Dermis blood vessel endothelial cell (primary cell): ENCODE data around the gene MBTPS1. TPM values are rescaled to one million over a fixed set of nuclear protein-coding genes. Genes with fewer than 3 reads are reported as not detected.
"Not testable (repeated sequence)": the region's sequence is repeated elsewhere in the genome, so short reads cannot be mapped to it uniquely, and the experiment has no call there.

Experiments
- DNase-seq: peaks from one replicate; pipeline ENCODE4 v3.0.0; 2010
- total RNA-seq: library from RNA; depleted of rRNA; stranded (reverse); fragments of >200 nt; gene quantifications from 2 replicates; pipeline ENCODE4 v1.2.3, GENCODE V29; 2014

Gene MBTPS1
- total RNA-seq, 1 donor from 2014 or later, result 120 TPM

DNA sequence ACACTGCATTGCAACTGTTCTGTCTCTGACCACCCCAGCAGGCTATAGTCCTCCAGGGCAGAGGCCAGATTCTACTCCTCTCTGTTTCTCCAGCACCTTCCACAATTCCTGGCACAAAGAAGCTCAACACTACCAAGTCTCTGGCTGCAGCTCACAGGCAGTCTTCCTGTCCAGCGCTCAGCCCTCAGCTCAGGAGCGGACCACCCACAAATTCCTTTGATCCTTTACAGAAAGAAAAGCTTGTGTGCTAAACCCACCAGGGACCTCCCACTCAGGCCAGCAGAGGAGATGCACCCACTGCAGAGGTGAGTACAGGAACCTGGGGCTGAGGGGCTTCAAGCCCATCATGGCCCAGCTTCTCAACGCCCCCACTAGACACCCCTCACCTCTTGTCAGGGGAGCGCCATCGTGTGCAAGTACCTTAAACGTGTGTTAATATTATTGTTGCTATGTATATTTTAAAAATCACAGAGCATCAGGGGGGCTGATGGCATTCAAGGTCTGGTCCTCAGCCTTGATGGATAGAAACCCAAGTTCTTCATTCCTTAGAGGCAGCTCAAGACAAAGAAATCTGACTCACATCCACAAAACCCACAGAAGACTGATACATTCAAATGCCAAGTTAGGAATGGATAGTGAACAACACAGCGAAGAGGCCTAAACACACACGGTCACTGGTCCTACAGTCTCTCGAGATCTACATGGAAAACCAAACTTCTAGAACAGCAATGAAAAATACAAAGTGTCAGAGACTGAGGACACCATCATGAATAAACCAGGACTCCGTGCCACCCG, 19.8 kb upstream of the MBTPS1 start:
- DNase-seq, result no peak

GRCh38 chr16:84132527-84133285, 16.0 kb upstream of the MBTPS1 start:
- no peak for DNase-seq

GRCh38 chr16:84131117-84131516, 14.4 kb upstream of the MBTPS1 start:
- DNase-seq, result no peak

DNA sequence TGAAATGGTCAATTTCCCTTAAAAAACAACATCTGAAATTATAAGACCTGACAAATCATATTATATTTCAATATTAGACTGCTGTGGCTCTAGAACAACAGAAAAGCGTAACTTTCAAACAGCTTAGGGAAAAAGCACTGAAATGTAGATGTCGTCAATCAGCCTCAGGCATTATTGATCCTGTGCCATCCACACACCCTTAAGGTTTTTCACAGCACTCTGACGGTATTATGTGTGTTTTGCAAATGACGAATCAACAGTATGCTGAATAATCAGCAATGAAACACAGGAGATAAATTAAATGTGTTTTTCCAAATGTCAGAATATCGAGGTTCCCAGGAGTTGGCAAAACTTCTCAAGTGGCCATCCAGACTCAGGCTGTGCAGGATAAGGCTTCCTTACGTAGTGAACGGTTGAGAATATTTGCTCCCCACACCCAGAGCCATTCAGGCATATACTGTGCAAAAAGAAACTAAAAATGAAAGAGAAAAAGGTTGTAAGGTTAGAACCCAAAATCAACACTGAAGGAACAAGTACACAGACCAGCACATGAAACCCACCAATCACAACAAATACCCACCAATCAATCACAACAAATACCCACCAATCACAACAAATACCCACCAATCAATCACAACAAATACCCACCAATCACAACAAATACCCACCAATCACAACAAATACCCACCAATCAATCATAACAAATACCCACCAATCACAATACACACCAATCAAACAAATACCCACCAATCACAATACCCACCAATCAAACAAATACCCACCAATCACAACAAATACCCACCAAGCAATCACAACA, 7.7 kb upstream of the MBTPS1 start:
- DNase-seq, result no peak

DNA sequence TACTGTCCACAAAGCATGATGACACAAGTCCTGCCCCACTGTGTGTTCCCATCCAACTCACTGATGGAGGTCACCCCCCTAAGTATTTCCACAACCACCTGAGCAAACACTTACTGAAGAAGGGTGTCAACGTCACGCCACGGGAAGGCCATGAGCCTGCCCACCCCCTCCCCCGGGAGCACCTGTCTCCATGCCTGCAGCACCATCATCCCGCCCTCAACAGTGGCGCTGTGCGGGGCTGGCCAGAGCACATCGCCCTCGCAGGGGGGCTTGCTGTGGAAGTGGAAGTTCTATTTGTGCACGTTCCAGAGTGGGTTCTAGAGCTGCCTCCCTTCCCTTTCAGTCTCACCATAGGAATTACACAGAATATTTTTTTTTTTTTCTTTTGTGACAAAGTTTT, 4.3 kb upstream of the MBTPS1 start:
- no peak for DNase-seq

DNA sequence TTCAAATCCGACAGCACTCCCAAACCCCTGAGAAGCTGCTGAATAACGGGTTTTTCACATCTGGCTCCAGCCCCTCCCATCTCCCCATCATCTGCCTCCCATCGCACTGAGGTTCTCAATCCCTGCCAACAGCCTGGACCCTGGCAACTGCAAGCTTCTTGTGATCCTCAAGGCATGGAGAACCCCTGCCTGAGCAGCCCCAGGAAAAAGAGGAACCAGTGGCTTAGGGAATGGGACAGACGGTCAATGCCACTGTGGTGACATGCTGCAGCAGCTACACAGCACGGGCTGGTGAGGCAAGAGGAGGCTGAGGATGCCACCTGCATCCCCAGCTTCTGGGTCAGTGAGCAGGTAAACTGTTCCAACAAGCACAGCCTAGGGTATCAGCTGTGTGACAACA, 3.3 kb upstream of the MBTPS1 start:
- DNase-seq, result no peak

- DNase-seq, result no peak
These were observed 2.6 kb upstream of the MBTPS1 start for GRCh38 chr16:84119368-84119767.

GRCh38 chr16:84118315-84118714, 1.6 kb upstream of the MBTPS1 start:
- DNase-seq, result not testable (repeated sequence)

DNA sequence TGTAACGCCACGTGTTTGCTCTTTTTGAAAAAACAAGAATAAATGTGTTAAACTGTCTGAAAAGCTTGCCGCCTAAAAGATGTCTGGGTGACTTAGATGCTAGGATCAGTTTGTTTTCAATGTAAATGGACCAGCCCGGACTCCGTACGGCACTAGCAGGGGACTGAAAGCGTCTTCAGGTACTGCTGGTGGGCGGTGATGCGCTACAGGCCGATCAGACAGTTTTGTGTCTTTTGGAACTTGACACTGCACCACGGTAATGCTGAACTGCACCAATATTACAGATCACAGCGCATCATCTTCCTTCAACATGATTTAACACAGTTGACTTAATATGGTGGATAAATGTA, 727 bp upstream of the MBTPS1 start:
- peak; percentile 54 for DNase-seq

DNA sequence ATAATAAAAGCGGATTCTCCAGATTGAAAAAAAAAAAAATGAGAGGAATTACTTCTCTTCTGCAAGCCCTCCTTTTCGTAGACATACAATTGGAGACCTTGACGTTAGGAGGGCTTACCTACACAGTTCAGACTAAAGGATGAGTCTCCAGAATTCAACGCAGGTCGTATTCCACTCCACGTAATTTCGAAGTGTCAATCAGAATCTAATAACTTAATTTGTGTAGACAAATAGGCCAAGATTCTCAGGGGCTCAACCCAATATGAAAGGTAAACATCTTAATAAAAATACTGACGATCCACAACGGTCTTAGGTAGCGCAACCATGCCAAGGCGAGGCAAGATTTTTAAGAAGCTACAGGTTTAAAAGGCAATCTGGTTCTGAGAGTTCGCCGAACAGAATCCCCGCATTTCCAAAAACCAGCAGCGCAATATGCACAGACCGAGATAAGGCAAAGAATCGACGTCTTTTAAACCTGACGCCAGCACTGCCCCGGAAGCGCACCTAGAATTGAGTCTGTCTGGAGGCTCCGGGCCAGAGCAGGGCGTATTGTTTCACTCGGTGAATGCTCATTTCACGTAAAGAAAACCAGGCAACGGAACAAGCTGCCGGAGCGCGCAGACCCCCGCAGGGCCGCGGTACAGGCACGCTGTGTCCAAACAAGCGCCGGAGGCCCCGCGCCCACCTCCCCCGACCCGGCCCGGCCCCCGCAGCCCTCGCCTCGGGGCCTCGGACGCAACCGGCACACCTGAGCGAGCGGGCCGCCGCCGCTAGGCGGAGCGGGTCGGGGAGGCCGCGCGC, 623 bp downstream of the MBTPS1 start:
- DNase-seq, result peak; percentile 51

GRCh38 chr16:84111949-84112348, 4.8 kb downstream of the MBTPS1 start:
- not testable (repeated sequence) for DNase-seq

GRCh38 chr16:84111525-84111924, 5.2 kb downstream of the MBTPS1 start:
- DNase-seq, result no peak

- DNase-seq, result no peak
These were observed 6.2 kb downstream of the MBTPS1 start for GRCh38 chr16:84110527-84110926.

DNA sequence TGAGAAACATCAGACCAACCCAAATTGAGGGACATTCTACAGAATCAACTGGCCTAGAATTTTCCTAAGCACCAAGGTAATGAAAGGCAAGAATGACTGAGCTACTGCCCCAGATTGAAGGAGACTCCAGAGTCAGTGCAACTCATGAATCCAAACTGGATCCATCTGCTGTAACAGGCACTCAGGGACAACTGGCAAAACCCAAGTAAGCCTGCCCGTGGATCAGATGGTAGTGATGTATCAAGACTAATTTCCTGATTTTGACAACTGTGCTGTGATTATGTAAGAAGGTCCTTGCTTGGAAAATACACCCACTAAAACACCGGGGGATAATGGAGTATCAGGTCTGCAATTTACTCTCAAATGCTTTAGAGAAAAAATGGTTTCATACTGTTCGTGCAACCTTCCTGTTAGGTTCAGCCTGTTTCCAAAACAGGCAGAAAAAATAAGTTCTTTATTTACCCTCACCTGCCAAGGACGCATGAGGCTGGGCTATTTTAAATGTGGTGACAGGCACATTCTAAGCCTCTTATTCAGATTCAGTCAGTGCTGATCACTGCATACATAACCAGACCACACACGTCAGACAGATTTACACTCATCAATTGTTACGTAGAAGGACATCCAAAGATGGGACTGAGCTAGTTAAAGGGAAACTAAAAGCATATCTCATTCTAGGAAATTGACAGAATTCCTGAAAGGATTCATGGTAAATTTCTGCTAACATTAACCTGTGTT, 7.0 kb downstream of the MBTPS1 start:
- no peak for DNase-seq

- no peak for DNase-seq
These were observed 8.8 kb downstream of the MBTPS1 start for GRCh38 chr16:84107921-84108320.

- DNase-seq, result no peak
These were observed 10.6 kb downstream of the MBTPS1 start for GRCh38 chr16:84105948-84106740.

DNA sequence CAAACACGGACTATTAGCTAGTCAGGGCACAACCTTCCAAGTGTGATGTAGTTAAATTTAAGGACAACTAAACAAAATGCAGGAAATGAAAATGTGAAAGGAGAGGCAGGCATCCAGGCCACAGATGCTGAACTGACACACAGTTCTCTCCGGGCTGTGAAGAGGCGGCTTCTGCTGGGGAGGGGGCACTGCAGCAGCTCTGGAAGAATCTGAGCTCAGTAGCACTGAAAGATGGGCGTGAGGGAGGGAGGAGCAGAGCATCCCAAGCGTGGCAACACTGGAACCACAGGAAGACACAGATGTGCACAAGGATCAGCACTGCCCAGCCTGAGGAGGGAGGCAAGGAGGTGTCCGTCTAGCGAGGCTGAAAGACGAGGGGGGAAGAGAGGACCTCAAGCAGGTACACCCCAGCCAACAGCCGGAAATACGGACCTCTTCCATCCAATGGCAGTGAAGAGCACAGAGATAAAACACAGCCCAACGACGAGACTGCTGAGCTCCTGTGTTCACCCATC, 11.4 kb downstream of the MBTPS1 start:
- DNase-seq, result no peak

DNA sequence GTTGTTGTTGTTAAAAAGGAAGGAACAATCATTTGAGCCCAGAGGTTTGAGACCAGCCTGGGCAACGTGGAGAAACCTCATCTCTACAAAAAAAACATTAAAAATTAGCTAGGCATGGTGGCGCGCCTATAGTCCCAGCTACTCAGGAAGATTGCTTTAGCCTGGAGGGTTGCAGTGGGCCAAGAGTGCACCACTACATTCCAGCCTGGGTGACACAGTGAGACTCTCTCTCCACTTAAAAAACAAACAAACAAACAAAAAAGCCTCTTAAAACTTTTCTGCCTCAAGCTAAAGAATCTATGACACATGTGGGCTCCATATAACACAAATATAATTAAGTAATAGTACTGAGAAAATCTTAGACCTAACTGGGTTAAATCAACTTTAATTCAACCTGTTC, 12.5 kb downstream of the MBTPS1 start:
- DNase-seq, result no peak

DNA sequence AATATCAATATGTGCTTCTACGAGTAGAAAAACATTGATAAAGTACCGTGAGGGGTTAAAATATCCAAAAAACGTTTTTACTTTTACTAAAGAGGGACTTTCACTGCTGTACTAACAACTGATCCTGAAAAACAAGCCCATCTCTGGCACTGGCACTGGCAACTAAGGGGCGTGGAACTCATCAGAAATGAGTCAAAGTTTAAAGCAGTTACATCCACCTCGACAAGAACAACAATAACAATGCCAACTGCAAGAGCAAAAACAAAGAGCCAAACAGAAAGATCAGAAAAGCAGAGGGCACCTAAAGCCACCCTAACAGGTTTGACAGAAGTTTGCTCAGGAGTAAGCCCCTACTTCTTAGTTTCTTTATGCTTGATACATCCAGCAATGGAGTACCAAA, 13.1 kb downstream of the MBTPS1 start:
- peak; percentile 54 for DNase-seq

- DNase-seq, result no peak
These were observed 17.8 kb downstream of the MBTPS1 start for GRCh38 chr16:84098939-84099338.
